ENCODE data around the gene ZMYND8.

GRCh38 chr20:47362361-47363219 lies 6.1 kb upstream of the ZMYND8 start:
- TF ChIP-seq ELF4 (IDR thresholded peaks at IDR 0.05) (no peak), PKNOX1 (IDR thresholded peaks at IDR 0.05) (no peak), TARDBP (IDR thresholded peaks at IDR 0.05) (no peak), SP1 (IDR thresholded peaks at IDR 0.05) (no peak), HDGF (IDR thresholded peaks at IDR 0.05; ENCODE audit: borderline replicate concordance) (no peak), ARNT (IDR thresholded peaks at IDR 0.05) (no peak), SUZ12 (IDR thresholded peaks at IDR 0.05) (no peak)
